ENCODE results near the gene FAF1. TPM values are rescaled to one million over a fixed set of nuclear protein-coding genes. Genes with fewer than 3 reads are reported as not detected.

The FAF1 gene
- total and polyA plus RNA-seq, 2 donors (not counting 3 experiments of a cell fraction or from before 2014, with no cell fraction given) = 9.0 to 57.6 TPM

- Histone ChIP-seq H3K4me2 (ENCODE audit: insufficient read depth, low read length) (no peak overlapping the region), H3K27me3 (ENCODE audit: control insufficient read depth in 2 of 2, insufficient read depth in 2 of 2, low read length in 2 of 2) (no peaks in the 10 kb centered on the region), H3K4me1 (ENCODE audit: control insufficient read depth, extremely low read depth, insufficient read depth, low read length) (peaks cover 13% of the 10 kb centered on the region), H3K79me2 (ENCODE audit: control insufficient read depth, insufficient read depth, low read length) (no peaks in the 10 kb centered on the region), H3K9ac (replicated peaks; ENCODE audit: extremely low read depth, insufficient read depth, low read length) (no peak overlapping the region), H3K9me3 (replicated peaks; ENCODE audit: control insufficient read depth, insufficient read depth, low read length) (no peaks in the 10 kb centered on the region), H3K4me3 (replicated peaks in 1 of 3; ENCODE audit: insufficient read depth in 1 of 3, low read depth in 1 of 3, low read length in 3 of 3) (no peak overlapping the region), H3K36me3 (ENCODE audit: control insufficient read depth in 2 of 2, extremely low read depth in 1 of 2, insufficient read depth in 2 of 2, low read length in 2 of 2) (no peaks in the 10 kb centered on the region), H2AFZ (ENCODE audit: low read depth, low read length) (no peak overlapping the region), H4K20me1 (replicated peaks; ENCODE audit: control insufficient read depth, extremely low read depth, insufficient read depth, low read length) (no peaks in the 10 kb centered on the region), H3K9me1 (replicated peaks; ENCODE audit: control insufficient read depth, extremely low read depth, insufficient read depth, low read length) (no peaks in the 10 kb centered on the region), H3K27ac (ENCODE audit: insufficient read depth, low read depth, low read length) (no peak overlapping the region)
- intact Hi-C loops (cut with micrococcal nuclease) (no loop called here), dilution Hi-C loops (cut with MboI; ENCODE audit: extremely low pct_ligation_motif_present, low sequenced_read_pairs) (no loop called here)
- no peak for FAIRE-seq
- ChIA-PET CTCF (no interaction called here), POLR2A (no interaction called here)
- no peak for DNase-seq (ENCODE audit: low read depth, low spot score)
- no TSS peak for BruUV-seq (replicated peaks)
- TF ChIP-seq JUN (IDR thresholded peaks at IDR 0.05; ENCODE audit: borderline replicate concordance, insufficient read depth, insufficient read length, low read depth) = no peak
- no peak for TF ChIP-seq MYC (IDR thresholded peaks at IDR 0.05; ENCODE audit: low read depth, low read length)
- no peak for TF ChIP-seq FOS (IDR thresholded peaks at IDR 0.05; ENCODE audit: borderline replicate concordance, insufficient read depth, low read length)
- no peak for TF ChIP-seq CTCF (IDR thresholded peaks at IDR 0.05; ENCODE audit: extremely low read depth in 1 of 2, insufficient read depth in 1 of 2, low read depth in 1 of 2, low read length in 2 of 2)
- no peak for TF ChIP-seq POLR2AphosphoS5 (IDR thresholded peaks at IDR 0.05; ENCODE audit: insufficient read depth, low read depth, low read length)
- TF ChIP-seq EZH2 (IDR thresholded peaks at IDR 0.05; ENCODE audit: borderline replicate concordance, low read depth, low read length, severe bottlenecking) = no peak
- no peak for TF ChIP-seq MAX (IDR thresholded peaks at IDR 0.05; ENCODE audit: insufficient read depth, insufficient read length)
- no peak for TF ChIP-seq GATA2 (IDR thresholded peaks at IDR 0.05; ENCODE audit: insufficient read depth, insufficient read length, low read depth, low read length)
- no peak for TF ChIP-seq POLR2A (IDR thresholded peaks at IDR 0.05; ENCODE audit: low read depth, low read length)
These were observed 20.4 kb upstream of the FAF1 start for GRCh38 chr1:50980505-50980904.
